Measurements from ENCODE around the gene PLA2G4B. TPM values are rescaled to one million over a fixed set of nuclear protein-coding genes. Genes with fewer than 3 reads are reported as not detected.

The PLA2G4B gene
- total and polyA plus RNA-seq, 7 donors, result 0.92 to 6.5 (median 3.4) TPM; not detected in 1

DNA sequence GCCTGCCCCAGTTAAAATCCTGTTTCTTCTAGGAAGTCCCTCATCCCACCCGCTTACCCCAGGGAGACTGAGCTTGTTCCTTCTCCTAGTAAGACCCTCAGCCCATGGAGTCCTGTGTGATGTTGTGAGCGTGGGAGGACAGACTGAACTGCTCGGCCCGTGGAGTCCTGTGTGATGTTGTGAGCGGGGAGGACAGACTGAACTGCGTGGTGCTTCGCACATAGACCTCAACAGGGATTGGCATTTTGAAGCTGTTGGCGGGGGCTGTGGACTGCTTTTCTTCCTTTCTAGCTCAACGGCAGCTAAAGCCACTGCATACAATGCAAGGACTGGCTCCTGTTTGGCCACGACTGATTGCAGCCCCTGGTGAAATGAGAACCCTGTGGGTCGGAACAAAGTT is 56.8 kb downstream of the PLA2G4B start:
- H3K4me3 ChIP-seq, result no peak overlapping the region
- H3K36me3 ChIP-seq, result peaks cover 0 to 11% (median 3%) of the 10 kb centered on the region in 4 donors
- intact Hi-C loops (cut with DNase I), result no loop called here
- H3K27ac ChIP-seq, result peak overlapping the region in 3 of 4 donors; percentile 13 to 58 (median 50)
- H3K27me3 ChIP-seq, result no peaks in the 10 kb centered on the region
- TF ChIP-seq POLR2AphosphoS5 (IDR thresholded peaks at IDR 0.05) (no peak), EP300 (IDR thresholded peaks at IDR 0.05) (no peak), POLR2A (IDR thresholded peaks at IDR 0.05) (no peak)
- TF ChIP-seq, protein P1, sequence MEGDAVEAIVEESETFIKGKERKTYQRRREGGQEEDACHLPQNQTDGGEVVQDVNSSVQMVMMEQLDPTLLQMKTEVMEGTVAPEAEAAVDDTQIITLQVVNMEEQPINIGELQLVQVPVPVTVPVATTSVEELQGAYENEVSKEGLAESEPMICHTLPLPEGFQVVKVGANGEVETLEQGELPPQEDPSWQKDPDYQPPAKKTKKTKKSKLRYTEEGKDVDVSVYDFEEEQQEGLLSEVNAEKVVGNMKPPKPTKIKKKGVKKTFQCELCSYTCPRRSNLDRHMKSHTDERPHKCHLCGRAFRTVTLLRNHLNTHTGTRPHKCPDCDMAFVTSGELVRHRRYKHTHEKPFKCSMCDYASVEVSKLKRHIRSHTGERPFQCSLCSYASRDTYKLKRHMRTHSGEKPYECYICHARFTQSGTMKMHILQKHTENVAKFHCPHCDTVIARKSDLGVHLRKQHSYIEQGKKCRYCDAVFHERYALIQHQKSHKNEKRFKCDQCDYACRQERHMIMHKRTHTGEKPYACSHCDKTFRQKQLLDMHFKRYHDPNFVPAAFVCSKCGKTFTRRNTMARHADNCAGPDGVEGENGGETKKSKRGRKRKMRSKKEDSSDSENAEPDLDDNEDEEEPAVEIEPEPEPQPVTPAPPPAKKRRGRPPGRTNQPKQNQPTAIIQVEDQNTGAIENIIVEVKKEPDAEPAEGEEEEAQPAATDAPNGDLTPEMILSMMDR (IDR thresholded peaks at IDR 0.05), result no peak
- H3K4me1 ChIP-seq, result peaks cover 0 to 36% (median 28%) of the 10 kb centered on the region in 4 donors
- H3K9me3 ChIP-seq, result no peaks in the 10 kb centered on the region
- DNase-seq, result no peak
- 96 to 97% methylated on average over 11 of the region's 11 CpGs for WGBS, 2 donors

DNA sequence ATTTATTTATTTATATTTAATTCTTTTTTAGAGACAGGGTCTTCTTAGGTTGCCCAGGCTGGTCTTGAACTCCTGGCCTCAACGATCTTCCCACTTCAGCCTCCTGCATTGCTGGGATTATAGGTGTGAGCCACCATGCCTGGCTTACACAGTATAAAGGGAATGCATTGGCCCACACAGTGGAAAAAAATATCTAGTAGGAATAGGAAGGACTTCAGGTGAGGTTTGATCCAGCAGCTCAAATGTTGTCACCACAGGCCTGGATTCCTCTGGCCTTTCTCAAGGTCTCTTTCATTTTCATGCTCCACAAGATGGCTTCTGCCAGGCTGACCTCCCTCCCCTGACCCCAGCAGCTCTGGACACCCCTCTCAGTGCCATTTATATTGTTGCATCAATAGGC is 57.3 kb downstream of the PLA2G4B start:
- peaks cover 0 to 36% (median 28%) of the 10 kb centered on the region in 4 donors for H3K4me1 ChIP-seq
- intact Hi-C loops (cut with DNase I), result no loop called here
- TF ChIP-seq POLR2A (IDR thresholded peaks at IDR 0.05) (no peak), EP300 (IDR thresholded peaks at IDR 0.05) (no peak), POLR2AphosphoS5 (IDR thresholded peaks at IDR 0.05) (no peak)
- TF ChIP-seq, protein P1 (IDR thresholded peaks at IDR 0.05), result no peak

DNA sequence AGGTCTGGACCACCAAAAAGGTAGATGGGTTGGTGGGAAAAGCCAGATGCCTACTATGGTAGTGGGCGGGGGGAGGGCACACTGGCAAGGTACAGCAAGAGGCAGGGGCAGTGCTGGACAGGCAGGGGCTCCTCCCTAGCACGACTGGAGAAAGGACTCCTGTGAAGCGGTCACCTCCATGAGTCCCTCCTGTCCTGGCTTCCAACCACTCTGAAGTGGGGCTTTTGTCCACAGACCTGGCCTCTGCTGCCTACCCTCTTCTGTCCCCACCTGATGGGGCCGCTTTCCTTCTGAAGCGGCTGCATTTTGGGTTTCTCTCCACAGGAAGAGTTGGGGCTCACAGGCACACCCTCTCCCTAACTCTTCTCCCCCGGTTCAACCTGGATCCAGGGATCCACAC is 57.9 kb downstream of the PLA2G4B start:
- peaks cover 0 to 18% (median 8%) of the 10 kb centered on the region in 4 donors for H3K36me3 ChIP-seq
- H3K4me3 ChIP-seq, result no peak overlapping the region
- no peak overlapping the region for H3K27ac ChIP-seq
- no peak for DNase-seq
- no peak for TF ChIP-seq POLR2A (IDR thresholded peaks at IDR 0.05)
- TF ChIP-seq POLR2AphosphoS5 (IDR thresholded peaks at IDR 0.05), result no peak
- TF ChIP-seq EP300 (IDR thresholded peaks at IDR 0.05), result no peak
- TF ChIP-seq, protein P1 (IDR thresholded peaks at IDR 0.05), result no peak
- intact Hi-C loops (cut with DNase I), result no loop called here
- H3K4me1 ChIP-seq, result peaks cover 0 to 36% (median 28%) of the 10 kb centered on the region in 4 donors
- H3K9me3 ChIP-seq, result no peaks in the 10 kb centered on the region
- no peaks in the 10 kb centered on the region for H3K27me3 ChIP-seq
- WGBS, 2 donors, result 93 to 94% methylated on average over 6 of the region's 6 CpGs

More for the DNA sequence above, 57.3 kb downstream of the PLA2G4B start:
- H3K27ac ChIP-seq, result no peak overlapping the region
- no peaks in the 10 kb centered on the region for H3K27me3 ChIP-seq
- WGBS, 2 donors, result 99 to 100% methylated on average over 1 of the region's 1 CpG
- peaks cover 0 to 16% (median 7%) of the 10 kb centered on the region in 4 donors for H3K36me3 ChIP-seq
- DNase-seq, result no peak
- no peaks in the 10 kb centered on the region for H3K9me3 ChIP-seq
- no peak overlapping the region for H3K4me3 ChIP-seq

DNA sequence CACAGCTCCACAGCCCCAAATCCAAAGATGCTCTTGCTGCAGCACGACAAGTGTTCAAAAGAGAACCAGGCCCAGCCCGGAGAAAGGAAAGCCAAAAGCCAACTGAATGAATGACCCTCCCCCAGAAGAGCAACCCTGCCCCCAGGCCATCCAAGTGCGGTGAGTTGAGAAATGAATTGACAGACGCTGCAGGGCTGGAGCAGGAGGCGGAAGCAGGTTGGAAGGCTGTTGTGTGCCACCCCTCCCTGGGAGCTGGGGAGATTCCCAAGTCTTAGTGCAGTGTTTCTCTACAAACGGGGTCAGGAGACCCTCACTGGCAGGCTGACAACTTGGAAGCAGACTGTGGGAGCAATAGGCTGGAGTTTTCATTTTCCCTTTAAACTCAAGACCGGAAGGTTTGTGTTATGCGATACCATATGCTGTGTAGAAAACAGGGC is 58.7 kb downstream of the PLA2G4B start:
- Histone ChIP-seq H3K27ac (no peak overlapping the region), H3K9me3 (no peaks in the 10 kb centered on the region), H3K4me3 (no peak overlapping the region), H3K36me3 (peaks cover 0 to 18% (median 8%) of the 10 kb centered on the region in 4 donors), H3K4me1 (peaks cover 0 to 30% (median 24%) of the 10 kb centered on the region in 4 donors), H3K27me3 (no peaks in the 10 kb centered on the region)
- WGBS, 2 donors, result 86 to 91% methylated on average over 8 of the region's 8 CpGs
- TF ChIP-seq POLR2A (IDR thresholded peaks at IDR 0.05), result no peak
- TF ChIP-seq, protein P1 (IDR thresholded peaks at IDR 0.05), result no peak
- TF ChIP-seq EP300 (IDR thresholded peaks at IDR 0.05), result no peak
- intact Hi-C loops (cut with DNase I), result no loop called here
- DNase-seq, result no peak

Small RNAs within 50 kb of the gene (small RNA-seq; reads per million reads assigned to genes)
- gene JMJD7-PLA2G4B (0 reads per million in 3 donors), gene MIR4310 (0 reads per million in 3 donors), gene RNA5SP393 (0 reads per million in 3 donors)

Other genes starting within 250 kb of the PLA2G4B start
- 10 to 100 TPM; 36.0 to 64.8 (median 60.6) TPM for gene MGA, start 178.4 kb upstream of the PLA2G4B start, total RNA-seq
- gene MGA, start 178.4 kb upstream of the PLA2G4B start, polyA plus RNA-seq, result 1 to 10 TPM; 1.4 to 5.6 (median 2.4) TPM
- 10 to 100 TPM; 15.0 to 42.7 (median 22.3) TPM for gene MAPKBP1, start 64.4 kb upstream of the PLA2G4B start, total RNA-seq
- gene MAPKBP1, start 64.4 kb upstream of the PLA2G4B start, polyA plus RNA-seq, result 1 to 10 TPM; 2.3 to 9.5 (median 3.0) TPM
- 10 to 100 TPM in 3 of 4 donors, 1 to 10 TPM in 1; 9.7 to 14.0 (median 12.1) TPM for gene JMJD7, start 10.8 kb upstream of the PLA2G4B start, total RNA-seq
- gene JMJD7, start 10.8 kb upstream of the PLA2G4B start, polyA plus RNA-seq, result 10 to 100 TPM in 2 of 3 donors, 1 to 10 TPM in 1; 9.5 to 12.4 (median 10.2) TPM
- gene SPTBN5, start 55.2 kb downstream of the PLA2G4B start, total RNA-seq, result 1 to 10 TPM in 1 of 4 donors, under 1 TPM in 3; under 0.01 to 1.7 (median 0.26) TPM
- 1 to 10 TPM in 1 of 3 donors, under 1 TPM in 2; 0.60 to 2.3 (median 0.92) TPM for gene SPTBN5, start 55.2 kb downstream of the PLA2G4B start, polyA plus RNA-seq
- gene EHD4, start 133.7 kb downstream of the PLA2G4B start, total RNA-seq, result 10 to 100 TPM in 3 of 4 donors, 1 to 10 TPM in 1; 8.9 to 13.0 (median 11.3) TPM
- 10 to 100 TPM; 16.8 to 37.0 (median 30.5) TPM for gene EHD4, start 133.7 kb downstream of the PLA2G4B start, polyA plus RNA-seq
- not detected for gene PLA2G4E, start 182.2 kb downstream of the PLA2G4B start, total RNA-seq
- under 1 TPM in 1 of 3 donors, not detected in 2; 0.13 TPM for gene PLA2G4E, start 182.2 kb downstream of the PLA2G4B start, polyA plus RNA-seq

Data from sigmoid colon (tissue), 7 donors.